Head of caudate nucleus (tissue), 42 donors: ENCODE results near the gene NTM.

Experiments used
- DNase-seq, 42 donors: peaks; one replicate each; pipeline versions ENCODE4 v3.0.0 to v3.0.0-alpha.2; 2020 to 2021; ENCODE audit warnings: mixed read lengths in 7 of 42
- intact Hi-C: fragments of 100-400 bp; cut with DNase I; formaldehyde crosslinking; loops from one replicate; pipeline ENCODE4 v1.15.0; 2022

The NTM gene

DNA sequence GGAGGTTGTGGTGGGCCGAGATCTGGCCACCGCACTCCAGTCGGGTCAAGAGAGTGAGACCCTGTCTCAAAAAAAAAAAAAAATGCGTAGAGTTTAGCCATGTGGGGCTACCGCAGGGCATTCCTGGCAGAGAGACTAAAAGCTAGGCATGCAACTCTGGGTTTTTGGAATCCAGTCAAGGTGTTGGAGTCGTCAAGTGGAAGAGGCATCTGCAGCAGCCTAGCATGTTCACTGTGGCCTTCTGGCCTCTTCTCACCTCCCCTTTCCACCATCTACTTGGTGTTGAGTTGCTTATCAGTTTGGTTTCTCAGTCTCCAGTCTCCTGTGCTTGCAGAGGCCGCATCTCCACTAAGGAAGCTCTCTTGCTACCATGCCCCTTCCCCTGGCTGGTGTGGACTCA, 572.5 kb downstream of the NTM start:
- DNase-seq = no peak
- intact Hi-C loops = no loop called here

DNA sequence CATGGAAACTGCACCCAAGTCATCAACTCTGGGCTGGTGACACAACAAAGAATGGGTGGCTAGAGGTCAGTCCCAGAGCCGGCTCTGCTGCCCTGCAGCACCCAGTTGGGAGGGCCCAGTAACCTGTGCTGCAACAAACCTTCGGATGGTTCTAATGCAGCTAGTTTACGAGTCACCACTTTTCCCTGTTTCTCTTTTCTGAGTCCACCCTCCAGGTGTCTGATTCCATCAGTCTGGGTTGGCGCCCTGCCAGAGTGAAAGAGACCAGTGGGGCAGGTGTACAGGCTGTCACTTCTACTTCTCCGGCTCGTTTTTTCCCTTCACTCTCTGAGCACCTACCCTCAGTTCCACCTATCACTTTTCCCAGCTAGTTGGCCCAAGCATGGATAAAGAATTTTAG, 572.9 kb downstream of the NTM start:
- intact Hi-C loops = no loop called here
- peak in 1 of 42 donors; percentile 38 for DNase-seq

DNA sequence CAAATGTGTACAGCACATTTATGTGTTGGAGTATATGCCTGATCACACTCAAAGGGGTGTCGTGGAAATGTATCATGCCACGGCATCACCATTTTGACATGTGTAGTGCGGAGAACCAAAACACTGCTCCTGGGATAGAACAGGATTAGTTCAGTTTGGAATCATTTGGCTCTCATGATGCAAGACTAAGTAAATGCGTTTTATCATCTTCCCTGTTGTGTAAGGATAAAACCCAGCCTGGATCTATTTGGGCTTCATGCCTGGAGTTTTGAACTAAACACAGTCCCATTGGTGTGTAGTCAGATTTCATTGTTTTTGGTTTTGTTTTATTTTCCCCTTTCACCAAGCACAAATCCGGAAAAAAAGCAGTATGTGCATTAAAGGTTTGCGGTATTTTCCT, 574.3 kb downstream of the NTM start:
- intact Hi-C loops = no loop called here
- no peak for DNase-seq

DNA sequence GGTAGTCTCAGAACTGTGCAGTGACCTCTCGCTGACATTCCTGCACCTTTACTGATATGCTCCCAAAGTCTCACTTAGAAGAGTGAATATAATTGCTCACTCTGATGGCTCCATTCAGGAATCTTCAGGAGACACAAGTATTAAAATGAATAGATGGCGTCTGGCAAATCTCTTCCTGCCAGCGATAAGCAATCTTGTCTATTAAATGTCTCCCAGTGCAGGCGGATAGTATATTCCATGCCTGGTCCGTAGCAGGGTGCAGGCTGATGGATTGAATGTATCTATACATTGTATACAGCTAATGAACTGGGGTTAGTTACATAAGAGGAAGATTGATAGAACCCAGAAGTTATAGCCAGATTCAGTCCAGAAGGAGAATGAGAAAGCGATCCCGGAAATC, 575.3 kb downstream of the NTM start:
- no peak for DNase-seq

GRCh38 chr11:131947511-131947910, 577.1 kb downstream of the NTM start:
- intact Hi-C loops = no loop called here
- DNase-seq = no peak

More for the DNA sequence above, 575.3 kb downstream of the NTM start:
- intact Hi-C loops = no loop called here

GRCh38 chr11:131951121-131951520, 580.7 kb downstream of the NTM start:
- intact Hi-C loops = no loop called here

GRCh38 chr11:131954146-131954545, 583.7 kb downstream of the NTM start:
- no peak for DNase-seq
- intact Hi-C loops = no loop called here

More at GRCh38 chr11:131951121-131951520, 580.7 kb downstream of the NTM start:
- no peak for DNase-seq

DNA sequence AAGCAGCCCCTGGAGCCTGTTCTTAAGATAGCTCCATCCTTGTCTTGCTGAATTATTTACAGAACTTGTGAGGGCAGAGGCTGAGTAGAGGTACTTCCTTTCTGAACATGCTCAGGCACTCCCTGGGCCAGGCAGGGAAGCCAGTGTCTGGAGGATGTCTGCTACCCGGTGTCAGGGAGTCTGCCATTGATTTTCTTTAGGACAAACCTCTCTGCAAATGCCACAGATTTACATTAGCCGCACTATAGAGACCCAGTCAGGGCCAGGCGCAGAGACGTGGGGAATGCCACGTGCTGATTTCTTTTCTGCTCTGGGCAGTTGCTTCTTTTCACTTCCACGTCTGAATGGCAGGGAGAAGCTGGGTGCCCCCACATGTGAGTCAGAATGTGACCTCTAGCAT, 585.5 kb downstream of the NTM start:
- DNase-seq = no peak
- intact Hi-C loops = no loop called here

GRCh38 chr11:131957201-131957600, 586.8 kb downstream of the NTM start:
- intact Hi-C loops = no loop called here
- DNase-seq = no peak

GRCh38 chr11:131957875-131958274, 587.5 kb downstream of the NTM start:
- intact Hi-C loops = no loop called here
- no peak for DNase-seq

- peak in 31 of 42 donors; percentile 6 to 78 (median 39) for DNase-seq
- intact Hi-C loops = no loop called here
These were observed 592.4 kb downstream of the NTM start for GRCh38 chr11:131962818-131963217.

- no peak for DNase-seq
- intact Hi-C loops = no loop called here
These were observed 594.5 kb downstream of the NTM start for GRCh38 chr11:131964698-131965483.

- DNase-seq = peak in 3 of 42 donors; percentile 9 to 32 (median 17)
- intact Hi-C loops = no loop called here
These were observed 595.1 kb downstream of the NTM start for GRCh38 chr11:131965504-131965903.

GRCh38 chr11:131966667-131967066, 596.3 kb downstream of the NTM start:
- DNase-seq = no peak
- intact Hi-C loops = no loop called here

- no peak for DNase-seq
- intact Hi-C loops = no loop called here
These were observed 598.8 kb downstream of the NTM start for GRCh38 chr11:131969261-131969660.

DNA sequence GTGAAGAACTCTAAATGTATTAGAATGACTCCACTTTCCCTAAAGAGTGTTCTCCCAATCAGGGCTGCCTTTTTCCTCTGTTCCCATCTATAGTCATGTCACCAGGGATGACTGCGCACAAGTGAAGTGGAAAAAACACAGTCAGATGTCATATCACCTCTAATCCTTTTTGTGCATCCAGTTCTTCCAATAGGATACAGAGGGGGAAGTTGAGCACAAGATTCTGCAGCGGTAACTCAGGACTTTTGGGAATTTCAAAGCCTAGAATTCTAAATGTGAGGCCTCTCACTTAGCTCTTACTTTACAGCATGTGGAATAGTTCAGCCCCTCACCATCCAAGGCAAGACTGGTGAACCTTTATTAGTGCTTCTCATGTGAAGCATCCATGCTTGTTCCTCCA, 602.6 kb downstream of the NTM start:
- intact Hi-C loops = no loop called here
- DNase-seq = no peak

DNA sequence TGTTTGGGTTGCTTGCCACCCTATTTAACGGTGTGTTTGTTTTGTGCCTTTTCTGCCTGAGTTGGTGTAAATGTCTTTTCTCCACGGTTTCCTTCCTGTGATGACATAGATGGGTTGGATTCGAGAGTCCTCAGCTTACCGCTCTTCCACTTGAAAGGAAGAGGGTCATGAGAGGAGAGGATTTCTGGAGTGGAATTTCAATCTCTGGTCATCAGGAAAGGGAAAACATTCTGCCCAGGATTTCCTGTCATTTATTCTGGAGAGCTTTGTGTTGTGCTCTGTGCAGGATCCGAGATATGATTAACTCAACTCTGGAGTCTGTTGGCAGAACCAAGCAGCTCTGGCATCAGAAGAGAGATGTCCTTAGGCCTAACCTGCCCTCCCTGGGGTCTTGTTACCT, 605.2 kb downstream of the NTM start:
- intact Hi-C loops = no loop called here
- no peak for DNase-seq

- intact Hi-C loops = no loop called here
- DNase-seq = no peak
These were observed 605.6 kb downstream of the NTM start for GRCh38 chr11:131976021-131976420.

GRCh38 chr11:131977231-131977630, 606.8 kb downstream of the NTM start:
- peak in 13 of 42 donors; percentile 14 to 64 (median 31) for DNase-seq
- intact Hi-C loops = no loop called here

GRCh38 chr11:131977854-131978253, 607.4 kb downstream of the NTM start:
- intact Hi-C loops = no loop called here
- DNase-seq = no peak

- no peak for DNase-seq
- intact Hi-C loops = no loop called here
These were observed 607.9 kb downstream of the NTM start for GRCh38 chr11:131978351-131978750.
